Posterior cingulate gyrus (tissue), 11 donors: ENCODE measurements around the gene GLIS2.
A peak's percentile ranks its signal among the peaks of the same experiment; 100 is the strongest.

Experiments used
- DNase-seq, 10 donors: peaks; one replicate each; pipeline versions ENCODE4 v3.0.0 to v3.0.0-alpha.2; 2020 to 2021; ENCODE audit warnings: mixed read lengths in 3 of 10
- intact Hi-C: fragments of 100-400 bp; cut with DNase I; formaldehyde crosslinking; loops from one replicate; pipeline ENCODE4 v1.15.1; 2023

The GLIS2 gene

DNA sequence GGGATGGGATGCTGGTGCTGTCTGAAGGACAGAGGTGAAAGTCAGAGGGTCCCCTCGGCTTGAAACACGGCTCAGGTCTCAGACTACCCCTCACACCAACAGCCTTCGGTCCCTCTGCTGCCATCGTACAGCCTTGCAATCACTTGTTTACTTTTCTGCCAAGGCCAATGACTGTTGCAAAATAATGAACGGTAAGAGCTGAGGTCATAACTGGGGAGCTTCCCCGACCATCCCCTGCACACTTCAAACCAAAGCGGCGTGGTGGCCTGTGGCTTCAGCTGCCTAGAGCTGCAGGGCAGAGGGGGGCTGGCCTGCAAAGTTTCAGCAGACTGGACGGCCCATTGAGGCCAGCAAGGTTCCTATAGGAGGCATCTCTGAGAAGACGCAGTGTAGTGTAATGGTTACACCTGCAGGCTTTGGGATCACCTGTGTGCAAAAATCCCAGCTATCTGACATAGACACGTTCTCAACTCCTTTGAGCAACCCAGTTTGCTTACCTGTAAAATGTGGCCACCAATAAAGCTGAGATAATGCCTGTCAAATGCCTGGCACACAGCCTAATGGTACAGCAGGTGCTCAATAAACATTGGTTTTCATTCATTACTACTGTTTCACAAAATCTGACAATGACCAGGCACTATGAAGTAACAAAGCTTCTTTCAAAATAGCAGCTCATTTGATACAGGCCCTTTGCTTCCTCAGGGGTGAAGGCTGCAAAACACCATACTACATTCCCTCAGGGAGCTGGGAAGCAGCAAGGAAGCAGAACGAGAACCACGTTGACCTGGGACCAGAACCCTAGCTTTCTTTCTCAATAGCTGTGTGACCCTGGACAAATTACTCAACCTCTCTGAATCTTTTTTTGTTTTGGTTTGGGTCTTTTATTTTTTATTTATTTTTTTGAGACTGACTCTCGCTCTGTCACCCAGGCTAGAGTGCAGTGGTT is 30.2 kb downstream of the GLIS2 start:
- intact Hi-C loops, result no loop called here
- DNase-seq, result no peak

- intact Hi-C loops, result no loop called here
These were observed 31.1 kb downstream of the GLIS2 start for GRCh38 chr16:4347010-4347409.

DNA sequence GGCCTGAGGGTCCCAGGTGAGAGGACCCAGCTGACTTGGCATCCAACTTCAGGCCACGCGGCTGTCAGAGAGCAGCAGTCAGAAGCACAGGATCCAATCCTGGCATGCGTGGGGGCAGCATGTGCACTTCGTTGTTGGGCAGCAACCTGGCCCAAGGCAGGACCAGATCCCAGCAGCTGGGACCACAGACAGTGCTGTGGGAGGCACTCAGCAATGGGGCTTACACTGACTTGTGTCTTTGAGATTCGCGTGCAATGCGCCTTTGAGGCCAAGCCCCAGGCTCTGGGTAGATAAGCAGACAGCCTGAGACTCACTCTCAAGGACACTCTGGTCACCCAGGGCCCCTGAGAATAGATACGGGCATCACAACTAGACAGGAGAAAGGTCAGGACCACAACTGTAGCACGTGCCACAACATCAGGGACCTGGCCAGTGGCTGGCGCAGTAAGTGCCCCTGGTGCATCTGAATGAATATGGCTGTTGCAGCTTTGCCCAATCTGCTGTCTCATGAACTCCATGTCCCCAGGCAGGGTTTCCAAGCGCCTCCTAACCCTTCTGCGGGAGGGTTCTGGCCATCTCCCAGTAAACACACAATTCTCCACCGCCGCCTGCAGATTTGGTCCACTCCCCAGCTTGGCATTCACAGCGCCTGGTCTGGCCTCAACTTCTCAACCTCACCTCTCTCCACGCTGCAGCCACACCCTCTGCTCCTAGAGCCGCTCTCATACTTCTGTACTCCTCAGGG is 32.1 kb downstream of the GLIS2 start:
- intact Hi-C loops, result no loop called here
- peak in 1 of 10 donors; percentile 65 for DNase-seq

More at GRCh38 chr16:4347010-4347409, 31.1 kb downstream of the GLIS2 start:
- DNase-seq, result no peak

DNA sequence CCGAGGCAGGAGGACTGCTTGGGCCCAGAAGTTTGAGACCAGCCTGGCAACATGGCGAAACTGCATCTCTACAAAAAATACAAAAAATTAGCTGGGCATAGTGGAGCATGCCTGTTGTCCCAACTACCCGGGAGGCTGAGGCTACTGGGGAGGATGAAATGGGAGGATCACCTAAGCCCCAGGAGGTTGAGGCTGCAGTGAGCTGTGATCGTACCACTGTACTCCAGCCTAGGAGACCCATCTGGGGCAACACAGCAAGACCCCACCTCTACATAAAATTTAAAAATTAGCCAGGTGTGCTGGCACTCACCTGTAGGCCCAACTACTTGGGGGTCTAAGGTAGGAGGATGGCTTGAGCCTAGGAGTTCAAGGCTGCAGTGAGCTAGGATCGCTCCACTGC is 33.5 kb downstream of the GLIS2 start:
- intact Hi-C loops, result no loop called here

GRCh38 chr16:4350365-4350786 is 34.5 kb downstream of the GLIS2 start:
- intact Hi-C loops, result no loop called here
- DNase-seq, result no peak

More for the DNA sequence above, 33.5 kb downstream of the GLIS2 start:
- no peak for DNase-seq

DNA sequence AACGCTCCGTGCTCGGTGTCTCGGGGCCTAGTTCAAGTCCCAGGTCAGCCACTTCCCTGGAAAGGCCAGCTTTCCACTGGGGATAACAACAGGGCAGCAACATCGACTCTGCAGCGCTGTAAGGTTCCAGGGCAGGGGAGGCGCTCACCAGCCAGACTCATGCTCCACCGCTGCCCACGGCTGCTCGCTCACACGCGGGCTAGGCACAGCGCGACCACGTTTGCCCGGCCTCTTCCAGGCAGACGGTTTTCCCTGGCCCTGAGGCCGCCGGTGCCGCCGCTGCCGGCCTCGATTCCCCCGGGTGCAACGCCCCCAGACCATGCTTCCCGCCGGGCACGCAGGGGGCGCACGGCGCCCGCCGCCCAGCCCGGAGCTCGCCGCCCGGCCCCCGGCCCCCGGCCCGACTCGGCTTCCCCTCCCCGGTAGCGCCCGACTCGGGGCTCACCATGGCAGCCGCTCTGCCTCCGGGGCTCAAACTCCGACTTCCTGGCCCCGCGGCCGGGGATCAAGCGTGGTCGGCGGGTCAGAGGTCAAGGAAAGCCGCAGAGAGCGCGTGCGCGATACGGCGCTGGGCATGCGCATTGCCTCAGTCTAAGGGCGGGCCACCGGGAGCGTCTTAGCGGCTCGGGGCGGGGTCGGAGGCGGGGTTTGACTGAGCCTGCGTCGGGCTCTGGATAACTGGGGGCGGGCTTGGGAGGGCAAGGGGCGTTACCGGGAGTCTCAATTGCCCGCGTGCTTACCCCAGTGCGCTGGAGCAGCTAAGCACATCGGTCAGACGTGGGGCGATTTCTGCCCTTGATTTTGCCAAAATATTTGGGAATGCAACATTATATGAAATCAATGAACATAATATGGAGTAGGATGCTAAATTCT is 35.2 kb downstream of the GLIS2 start, which contains the start of gene PAM16:
PAM16 (minus strand) TSS at position 535 of the 873 bp plus-strand sequence; CDS start at position 448, 87 bp downstream.
- intact Hi-C loops, result no loop called here
- DNase-seq, result peak; percentile 89 to 99 (median 93)

GRCh38 chr16:4351880-4352279 is 36.0 kb downstream of the GLIS2 start:
- peak in 1 of 10 donors; percentile 57 for DNase-seq

GRCh38 chr16:4352843-4353242 is 37.0 kb downstream of the GLIS2 start:
- DNase-seq, result peak in 1 of 10 donors; percentile 67
- intact Hi-C loops, result no loop called here

More at GRCh38 chr16:4351880-4352279, 36.0 kb downstream of the GLIS2 start:
- intact Hi-C loops, result no loop called here

DNA sequence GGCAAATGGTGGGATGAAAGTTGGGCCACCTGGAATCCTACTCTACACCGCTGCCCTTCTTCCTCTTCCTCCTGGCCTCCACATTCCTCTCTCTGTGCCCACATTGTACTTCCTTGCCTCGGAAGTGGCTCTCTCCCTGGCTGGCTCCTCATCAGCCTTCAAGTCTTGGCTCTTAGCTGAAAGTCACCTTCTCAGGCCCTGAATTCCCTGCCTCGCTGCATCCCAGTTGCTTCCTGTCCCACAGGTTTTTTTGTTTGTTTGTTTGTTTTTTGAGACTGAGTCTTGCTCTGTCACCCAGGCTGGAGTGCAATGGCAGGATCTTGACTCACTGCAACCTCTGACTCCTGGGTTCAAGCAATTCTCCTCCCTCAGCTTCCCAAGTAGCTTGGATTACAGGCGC is 37.8 kb downstream of the GLIS2 start:
- intact Hi-C loops, result no loop called here
- no peak for DNase-seq

DNA sequence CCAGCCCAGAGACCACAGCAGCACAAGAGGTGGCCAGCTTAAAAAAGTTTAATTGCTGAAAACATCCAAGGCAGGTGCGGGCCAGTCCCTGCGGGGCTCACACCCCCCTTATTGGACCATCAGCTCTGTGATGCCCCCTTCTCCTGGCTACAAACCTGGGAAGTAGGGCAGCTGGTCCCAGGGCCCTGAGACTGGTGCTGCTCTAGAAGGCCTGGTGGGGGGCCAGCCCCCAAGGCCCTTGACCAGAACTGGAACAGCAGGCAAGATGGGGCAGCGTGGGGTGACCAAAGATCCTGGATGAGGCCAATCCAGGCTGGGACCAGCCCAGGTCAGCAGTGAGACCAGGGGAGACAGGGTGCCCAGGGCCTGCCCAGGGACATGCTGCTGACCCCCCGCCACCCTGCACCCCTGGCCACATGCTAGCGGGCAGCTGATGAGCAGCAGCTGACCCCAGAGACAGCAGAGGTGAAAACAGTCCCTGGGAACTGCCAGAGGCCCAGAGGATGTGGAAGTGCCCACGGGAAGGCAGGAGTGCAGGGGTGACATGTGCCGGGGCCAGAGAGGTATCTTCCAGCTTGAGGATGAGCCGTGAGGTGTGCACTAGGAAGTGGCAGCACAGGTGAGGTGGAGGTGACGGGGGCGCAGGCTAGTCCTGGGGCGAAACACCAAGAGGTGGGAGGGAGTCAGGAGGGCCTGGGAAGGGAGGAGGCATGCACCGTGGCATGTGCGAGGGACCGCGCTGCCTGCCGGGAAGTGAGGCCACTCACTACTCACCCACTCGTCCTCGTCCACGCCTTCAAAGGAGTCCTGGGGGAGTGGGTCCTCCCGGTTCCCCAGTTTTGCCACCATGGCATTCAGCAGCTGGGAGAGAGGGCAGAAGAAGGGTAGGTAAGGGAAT is 38.9 kb downstream of the GLIS2 start:
- intact Hi-C loops, result no loop called here

GRCh38 chr16:4356820-4357219 is 41.0 kb downstream of the GLIS2 start:
- intact Hi-C loops, result no loop called here
- peak in 1 of 10 donors; percentile 46 for DNase-seq

More for the DNA sequence above, 38.9 kb downstream of the GLIS2 start:
- DNase-seq, result peak in 2 of 10 donors; percentile 35 to 70

- DNase-seq, result peak in 1 of 10 donors; percentile 76
- intact Hi-C loops, result no loop called here
These were observed 42.4 kb downstream of the GLIS2 start for GRCh38 chr16:4358236-4358635.

GRCh38 chr16:4358831-4359561 is 43.1 kb downstream of the GLIS2 start:
- intact Hi-C loops, result loop anchor here (1.0 kb wide), 1 partner anchor 43 kb away; no protein-coding TSS in a partner anchor
- DNase-seq, result peak in 8 of 10 donors; percentile 62 to 93 (median 68)

- intact Hi-C loops, result loop anchor here (1.0 kb wide), 1 partner anchor 42 kb away; no protein-coding TSS in a partner anchor
These were observed 44.0 kb downstream of the GLIS2 start for GRCh38 chr16:4359914-4360313.

GRCh38 chr16:4360538-4361021 is 44.7 kb downstream of the GLIS2 start:
- intact Hi-C loops, result no loop called here
- peak in 1 of 10 donors; percentile 56 for DNase-seq

More at GRCh38 chr16:4359914-4360313, 44.0 kb downstream of the GLIS2 start:
- DNase-seq, result no peak

DNA sequence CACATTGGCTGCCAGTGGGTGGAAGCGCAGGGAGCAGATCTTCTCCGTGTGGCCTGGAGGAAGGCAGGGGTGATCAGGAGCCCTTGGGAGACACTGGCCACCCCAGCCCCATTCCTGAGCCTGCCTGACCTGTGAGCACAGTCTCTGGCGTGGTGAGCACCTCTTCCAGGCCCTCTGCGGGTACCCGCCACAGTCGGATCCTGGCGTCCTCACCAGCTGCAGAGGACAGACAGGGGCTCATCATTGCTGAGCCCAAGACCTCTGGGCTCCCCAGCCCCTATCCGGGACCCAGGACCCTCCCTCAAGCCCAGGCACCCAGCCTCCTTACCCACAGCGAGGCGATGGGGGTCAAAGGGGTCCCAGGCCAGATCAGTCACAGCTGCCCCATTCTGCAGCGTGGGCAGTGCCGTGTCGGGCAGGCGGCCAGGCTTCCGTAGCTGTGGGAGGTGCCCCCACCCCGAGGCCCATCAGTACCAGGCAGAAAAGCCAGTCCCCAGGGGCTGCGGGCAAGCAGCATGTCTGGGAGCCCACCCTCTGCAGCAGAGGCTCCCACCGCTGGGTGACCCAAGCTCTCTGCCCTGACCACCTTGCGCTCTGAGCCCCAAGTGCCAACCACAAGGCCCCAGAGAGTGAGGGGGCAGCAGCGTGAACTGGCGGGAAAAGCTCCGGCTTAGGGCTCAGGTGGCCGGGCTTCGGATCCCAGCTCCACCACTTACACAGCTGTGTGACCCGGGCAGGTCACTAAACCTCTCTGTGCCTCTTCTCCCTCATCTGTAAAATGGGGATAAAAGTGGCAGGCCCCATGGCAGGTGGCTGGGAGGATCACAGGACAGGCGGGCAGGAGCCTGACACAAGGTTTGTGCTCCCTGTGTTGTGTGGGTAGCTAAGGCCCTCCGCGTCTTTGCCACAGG is 45.4 kb downstream of the GLIS2 start:
- intact Hi-C loops, result no loop called here
- no peak for DNase-seq

GRCh38 chr16:4361944-4362311 is 46.1 kb downstream of the GLIS2 start:
- intact Hi-C loops, result no loop called here
- DNase-seq, result no peak
